ENCODE results near the gene VPREB3.
A peak's percentile ranks its signal among the peaks of the same experiment; 100 is the strongest.
"Not testable (repeated sequence)": the region's sequence is repeated elsewhere in the genome, so short reads cannot be mapped to it uniquely, and the experiment has no call there.

The VPREB3 gene

GRCh38 chr22:23737696-23738095 is 16.5 kb downstream of the VPREB3 start:
- no peak for DNase-seq

GRCh38 chr22:23728108-23728507 is 26.1 kb downstream of the VPREB3 start:
- DNase-seq, result not testable (repeated sequence)

GRCh38 chr22:23722724-23723123 is 31.5 kb downstream of the VPREB3 start:
- DNase-seq, result no peak

GRCh38 chr22:23722160-23722559 is 32.1 kb downstream of the VPREB3 start:
- DNase-seq, result no peak

GRCh38 chr22:23720855-23721254 is 33.4 kb downstream of the VPREB3 start:
- DNase-seq, result no peak

- no peak for DNase-seq
These were observed 35.7 kb downstream of the VPREB3 start for GRCh38 chr22:23718371-23719165.

- DNase-seq, result peak; percentile 88
These were observed 37.1 kb downstream of the VPREB3 start for GRCh38 chr22:23716811-23717801.

- no peak for DNase-seq
These were observed 38.3 kb downstream of the VPREB3 start for GRCh38 chr22:23715806-23716375.

GRCh38 chr22:23714596-23715578 is 39.3 kb downstream of the VPREB3 start:
- no peak for DNase-seq

GRCh38 chr22:23713696-23714595 is 40.3 kb downstream of the VPREB3 start:
- DNase-seq, result no peak

GRCh38 chr22:23712256-23712655 is 42.0 kb downstream of the VPREB3 start:
- DNase-seq, result no peak

GRCh38 chr22:23709107-23709506 is 45.1 kb downstream of the VPREB3 start:
- DNase-seq, result peak; percentile 53

GRCh38 chr22:23708270-23708669 is 46.0 kb downstream of the VPREB3 start:
- DNase-seq, result no peak

- no peak for DNase-seq
These were observed 48.9 kb downstream of the VPREB3 start for GRCh38 chr22:23705358-23705757.

GRCh38 chr22:23704829-23705228 is 49.4 kb downstream of the VPREB3 start:
- DNase-seq, result no peak

- no peak for DNase-seq
These were observed 50.2 kb downstream of the VPREB3 start for GRCh38 chr22:23704062-23704461.

All from fibroblast of skin of abdomen (primary cell).